GM12873 (cell line): ENCODE data around the gene SCN4B.

Experiments
- TF ChIP-seq, protein P1 (sequence below): IDR thresholded peaks from 2 replicates; pipeline ENCODE4 v1.5.1; 2012; ENCODE audit warnings: low read depth, mild to moderate bottlenecking, moderate library complexity, low read length, control low read depth; ENCODE audit not compliant: insufficient read depth; ENCODE audit errors: missing control alignments

SCN4B gene

GRCh38 chr11:118154641-118155040, 2.0 kb upstream of the SCN4B start:
- TF ChIP-seq, protein P1, sequence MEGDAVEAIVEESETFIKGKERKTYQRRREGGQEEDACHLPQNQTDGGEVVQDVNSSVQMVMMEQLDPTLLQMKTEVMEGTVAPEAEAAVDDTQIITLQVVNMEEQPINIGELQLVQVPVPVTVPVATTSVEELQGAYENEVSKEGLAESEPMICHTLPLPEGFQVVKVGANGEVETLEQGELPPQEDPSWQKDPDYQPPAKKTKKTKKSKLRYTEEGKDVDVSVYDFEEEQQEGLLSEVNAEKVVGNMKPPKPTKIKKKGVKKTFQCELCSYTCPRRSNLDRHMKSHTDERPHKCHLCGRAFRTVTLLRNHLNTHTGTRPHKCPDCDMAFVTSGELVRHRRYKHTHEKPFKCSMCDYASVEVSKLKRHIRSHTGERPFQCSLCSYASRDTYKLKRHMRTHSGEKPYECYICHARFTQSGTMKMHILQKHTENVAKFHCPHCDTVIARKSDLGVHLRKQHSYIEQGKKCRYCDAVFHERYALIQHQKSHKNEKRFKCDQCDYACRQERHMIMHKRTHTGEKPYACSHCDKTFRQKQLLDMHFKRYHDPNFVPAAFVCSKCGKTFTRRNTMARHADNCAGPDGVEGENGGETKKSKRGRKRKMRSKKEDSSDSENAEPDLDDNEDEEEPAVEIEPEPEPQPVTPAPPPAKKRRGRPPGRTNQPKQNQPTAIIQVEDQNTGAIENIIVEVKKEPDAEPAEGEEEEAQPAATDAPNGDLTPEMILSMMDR: no peak

- TF ChIP-seq, protein P1: no peak
Measured at GRCh38 chr11:118153976-118154375, 1.4 kb upstream of the SCN4B start.

- TF ChIP-seq, protein P1: no peak
Measured at GRCh38 chr11:118153516-118153915, 893 bp upstream of the SCN4B start.

- TF ChIP-seq, protein P1: no peak
Measured at GRCh38 chr11:118152020-118152551, 537 bp downstream of the SCN4B start.

GRCh38 chr11:118151431-118151830, 1.2 kb downstream of the SCN4B start:
- TF ChIP-seq, protein P1: no peak

DNA sequence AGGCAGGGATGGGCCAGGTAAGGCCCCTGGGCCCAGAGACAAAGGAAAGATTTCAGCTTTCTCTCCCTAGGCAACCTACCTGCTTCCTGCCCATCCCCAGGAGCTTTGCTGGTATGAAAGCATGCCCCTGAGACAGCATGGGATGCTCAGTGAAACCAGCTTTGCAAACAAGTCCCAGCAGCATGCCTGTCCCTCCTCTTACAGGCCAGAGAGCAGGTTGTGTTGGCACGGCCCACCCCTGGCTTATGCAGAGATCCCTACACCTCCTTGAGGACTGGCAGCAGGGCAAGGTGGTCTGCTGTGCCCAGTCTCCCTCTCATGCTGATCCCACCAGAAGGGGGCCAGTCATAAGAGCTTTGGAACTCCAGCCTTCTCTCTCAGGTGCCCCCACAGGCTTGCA, 3.1 kb downstream of the SCN4B start:
- TF ChIP-seq, protein P1: no peak

GRCh38 chr11:118148856-118149255, 3.8 kb downstream of the SCN4B start:
- TF ChIP-seq, protein P1: no peak
